ENCODE results near the gene SMARCA4. TPM values are rescaled to one million over a fixed set of nuclear protein-coding genes. Genes with fewer than 3 reads are reported as not detected.

Gene SMARCA4
- total RNA-seq, 1 experiment from 2014 or later: 261 TPM

DNA sequence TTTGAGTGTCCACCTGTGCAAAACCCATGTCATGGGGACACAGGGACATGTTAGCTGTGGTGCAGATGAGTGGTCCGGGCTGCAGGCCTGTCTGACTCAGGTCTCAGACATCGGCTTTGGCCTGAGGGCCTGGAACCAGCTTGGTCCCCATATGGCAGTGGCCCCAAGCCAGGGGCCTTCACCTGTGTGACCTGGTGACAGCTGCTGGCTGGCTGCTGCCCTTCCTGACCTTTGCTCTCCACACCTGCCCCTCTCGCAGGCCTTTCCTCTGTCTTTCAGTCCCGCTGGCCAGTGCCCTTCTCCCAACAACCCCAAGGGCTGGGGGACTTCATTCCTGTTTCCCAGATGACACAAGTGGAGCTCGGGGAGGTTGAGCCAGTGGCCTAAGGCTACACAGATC lies 105.5 kb downstream of the SMARCA4 start:
- Histone ChIP-seq H3K9me3 (ENCODE audit: control insufficient read depth, low read depth, low read length) (no peaks in the 10 kb centered on the region), H3K9ac (ENCODE audit: extremely low read depth, insufficient read length, low read length) (no peak overlapping the region), H2BK5ac (ENCODE audit: insufficient read length, low read length) (no peak overlapping the region), H3K18ac (ENCODE audit: insufficient read length, low read depth, low read length) (no peak overlapping the region), H3K27ac (ENCODE audit: insufficient read length, low read depth, low read length) (no peak overlapping the region), H3K4me2 (ENCODE audit: insufficient read depth, insufficient read length, low read length) (no peak overlapping the region), H3K56ac (ENCODE audit: insufficient read length, low read depth, low read length) (no peak overlapping the region), H4K8ac (replicated peaks; ENCODE audit: insufficient read length, low read depth, low read length) (no peak overlapping the region), H3K79me1 (ENCODE audit: insufficient read depth, low read depth, low read length, poor library complexity, severe bottlenecking) (no peaks in the 10 kb centered on the region), H3K23me2 (ENCODE audit: insufficient read length, low read depth, low read length, poor library complexity, severe bottlenecking) (no peaks in the 10 kb centered on the region), H2BK20ac (ENCODE audit: low read depth, low read length, poor library complexity, severe bottlenecking) (no peak overlapping the region), H2BK120ac (ENCODE audit: low read depth, low read length, poor library complexity, severe bottlenecking) (no peak overlapping the region), H3K23ac (ENCODE audit: insufficient read length, low read depth, low read length) (no peak overlapping the region), H3T11ph (ENCODE audit: low read length) (no peak overlapping the region), H3K27me3 (ENCODE audit: insufficient read depth, low read length) (no peaks in the 10 kb centered on the region), H2AFZ (ENCODE audit: low read length) (no peak overlapping the region), H3K14ac (ENCODE audit: insufficient read depth, low read length) (no peak overlapping the region), H2BK15ac (ENCODE audit: low read depth, low read length) (no peak overlapping the region), H3K4ac (ENCODE audit: low read depth, low read length) (no peak overlapping the region), H3K4me1 (ENCODE audit: insufficient read depth, low read length) (peaks cover 8% of the 10 kb centered on the region; the same call in 1 of the 2 replicates), H4K91ac (ENCODE audit: insufficient read length, low read depth, low read length) (no peak overlapping the region), H4K20me1 (ENCODE audit: control insufficient read depth, insufficient read depth, insufficient read length) (peaks cover 2% of the 10 kb centered on the region), H2BK12ac (ENCODE audit: insufficient read length, low read depth, low read length) (no peak overlapping the region), H4K5ac (ENCODE audit: insufficient read length, low read depth, low read length) (no peak overlapping the region), H2AK5ac (ENCODE audit: insufficient read length, low read length) (no peak overlapping the region), H3K79me2 (ENCODE audit: insufficient read depth, low read length) (no peaks in the 10 kb centered on the region)
- peaks cover 5 to 11% of the 10 kb centered on the region in 2 experiments for H3K4me1 Mint-ChIP-seq
- no CpG with 5 or more reads among the region's 5 CpGs for WGBS (ENCODE audit: extremely low coverage, insufficient read length, low lambda C conversion rate)
- TF ChIP-seq, protein P1, sequence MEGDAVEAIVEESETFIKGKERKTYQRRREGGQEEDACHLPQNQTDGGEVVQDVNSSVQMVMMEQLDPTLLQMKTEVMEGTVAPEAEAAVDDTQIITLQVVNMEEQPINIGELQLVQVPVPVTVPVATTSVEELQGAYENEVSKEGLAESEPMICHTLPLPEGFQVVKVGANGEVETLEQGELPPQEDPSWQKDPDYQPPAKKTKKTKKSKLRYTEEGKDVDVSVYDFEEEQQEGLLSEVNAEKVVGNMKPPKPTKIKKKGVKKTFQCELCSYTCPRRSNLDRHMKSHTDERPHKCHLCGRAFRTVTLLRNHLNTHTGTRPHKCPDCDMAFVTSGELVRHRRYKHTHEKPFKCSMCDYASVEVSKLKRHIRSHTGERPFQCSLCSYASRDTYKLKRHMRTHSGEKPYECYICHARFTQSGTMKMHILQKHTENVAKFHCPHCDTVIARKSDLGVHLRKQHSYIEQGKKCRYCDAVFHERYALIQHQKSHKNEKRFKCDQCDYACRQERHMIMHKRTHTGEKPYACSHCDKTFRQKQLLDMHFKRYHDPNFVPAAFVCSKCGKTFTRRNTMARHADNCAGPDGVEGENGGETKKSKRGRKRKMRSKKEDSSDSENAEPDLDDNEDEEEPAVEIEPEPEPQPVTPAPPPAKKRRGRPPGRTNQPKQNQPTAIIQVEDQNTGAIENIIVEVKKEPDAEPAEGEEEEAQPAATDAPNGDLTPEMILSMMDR (conservative IDR thresholded peaks at IDR 0.05): no peak
- no peak for DNase-seq
- peaks cover 35 to 48% (median 46%) of the 10 kb centered on the region in 3 experiments for H3K36me3 Mint-ChIP-seq (ENCODE audit: insufficient read depth in 1 of 3, low read depth in 3 of 3)
- H3K27ac Mint-ChIP-seq: peak overlapping the region in 2 of 3 experiments; percentile 49 to 83; a peak in 2 of 7 replicates
- no peaks in the 10 kb centered on the region for H3K27me3 Mint-ChIP-seq (ENCODE audit: low read depth)
- no peaks in the 10 kb centered on the region; a peak in 1 of 5 replicates for H3K9me3 Mint-ChIP-seq
- H3K4me3 Mint-ChIP-seq: no peak overlapping the region
